Measurements from ENCODE around the gene ZNF462.

- TF ChIP-seq RAD21 (IDR thresholded peaks at IDR 0.05), result no peak
- TF ChIP-seq CTCF (IDR thresholded peaks at IDR 0.05; ENCODE audit: low read depth, low read length, missing input control), result no peak
- no peak for TF ChIP-seq RXRA (IDR thresholded peaks at IDR 0.05)
- TF ChIP-seq JUND (IDR thresholded peaks at IDR 0.05), result no peak
- TF ChIP-seq REST (IDR thresholded peaks at IDR 0.05), result no peak
- TF ChIP-seq ATF3 (IDR thresholded peaks at IDR 0.05), result no peak
- no peak for TF ChIP-seq SP1 (IDR thresholded peaks at IDR 0.05)
- no peak for TF ChIP-seq YY1 (IDR thresholded peaks at IDR 0.05)
- TF ChIP-seq HNF4A (conservative IDR thresholded peaks at IDR 0.05), result no peak
These were observed 137.3 kb downstream of the ZNF462 start for GRCh38 chr9:107000218-107000617.

All from liver (tissue), 3 donors.